ENCODE data around the gene C9orf57.

GRCh38 chr9:72013292-72013760, 47.1 kb downstream of the C9orf57 start:
- no peak for TF ChIP-seq CTCF (IDR thresholded peaks at IDR 0.05; ENCODE audit: borderline replicate concordance, extremely low read depth, low read length, poor library complexity, severe bottlenecking)
- no peak for TF ChIP-seq EZH2 (IDR thresholded peaks at IDR 0.05; ENCODE audit: borderline replicate concordance, low read depth, low read length, severe bottlenecking)

All from DND-41 (cell line).